Measurements from ENCODE around the gene IZUMO2.
"Not testable (repeated sequence)": the region's sequence is repeated elsewhere in the genome, so short reads cannot be mapped to it uniquely, and the experiment has no call there.

The IZUMO2 gene

DNA sequence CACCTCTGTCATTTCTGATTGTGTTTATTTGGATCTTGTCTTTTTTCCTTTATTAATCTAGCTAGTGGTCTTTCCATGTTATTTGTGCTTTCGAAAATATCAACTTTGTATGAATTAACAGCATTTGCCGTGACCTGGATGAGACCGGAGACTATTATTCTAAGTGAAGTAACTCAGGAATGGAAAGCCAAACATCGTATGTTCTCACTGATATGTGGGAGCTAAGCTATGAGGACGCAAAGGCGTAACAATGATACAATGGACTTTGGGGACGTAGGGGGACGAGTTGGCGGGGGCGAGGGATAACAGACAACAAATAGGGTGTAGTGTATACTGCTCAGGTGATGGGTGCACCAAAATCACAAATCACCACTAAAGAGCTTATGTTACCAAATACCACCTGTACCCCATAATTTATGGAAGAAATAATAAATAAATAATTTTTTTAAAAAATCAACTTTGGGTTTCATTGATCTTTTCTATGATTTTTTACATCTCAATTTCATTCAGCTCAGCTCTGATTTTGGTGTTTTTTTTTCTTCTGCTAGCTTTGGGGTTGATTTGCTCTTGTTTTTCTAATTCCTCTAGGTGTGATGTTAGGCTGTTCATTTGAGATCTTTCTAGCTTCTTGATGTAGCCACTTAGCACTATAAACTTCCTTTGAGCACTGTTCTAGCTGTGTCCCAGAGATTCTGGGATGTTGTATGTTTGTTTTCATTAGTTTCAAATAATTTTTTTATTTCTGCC, 27.1 kb downstream of the IZUMO2 start:
- DNase-seq (ENCODE audit: low spot score): not testable (repeated sequence)

- not testable (repeated sequence) for DNase-seq (ENCODE audit: low spot score)
Measured at GRCh38 chr19:50134777-50135719, 28.0 kb downstream of the IZUMO2 start.

GRCh38 chr19:50133518-50134492, 29.3 kb downstream of the IZUMO2 start:
- DNase-seq (ENCODE audit: low spot score): not testable (repeated sequence)

- not testable (repeated sequence) for DNase-seq (ENCODE audit: low spot score)
Measured at GRCh38 chr19:50104012-50104411, 59.1 kb downstream of the IZUMO2 start.

- not testable (repeated sequence) for DNase-seq (ENCODE audit: low spot score)
Measured at GRCh38 chr19:50103405-50103804, 59.7 kb downstream of the IZUMO2 start.

All from LoVo (cell line).